HG03045 (cell line): ENCODE measurements around the gene GPR3.
"Not testable (repeated sequence)": the region's sequence is repeated elsewhere in the genome, so short reads cannot be mapped to it uniquely, and the experiment has no call there.

Experiments
- ATAC-seq: cut with Tn5 transposase; IDR thresholded peaks from one replicate; pipeline ENCODE4 v1.9.1; 2021; ENCODE audit warnings: mild to moderate bottlenecking, moderate library complexity; ENCODE audit not compliant: unreplicated experiment

The GPR3 gene

DNA sequence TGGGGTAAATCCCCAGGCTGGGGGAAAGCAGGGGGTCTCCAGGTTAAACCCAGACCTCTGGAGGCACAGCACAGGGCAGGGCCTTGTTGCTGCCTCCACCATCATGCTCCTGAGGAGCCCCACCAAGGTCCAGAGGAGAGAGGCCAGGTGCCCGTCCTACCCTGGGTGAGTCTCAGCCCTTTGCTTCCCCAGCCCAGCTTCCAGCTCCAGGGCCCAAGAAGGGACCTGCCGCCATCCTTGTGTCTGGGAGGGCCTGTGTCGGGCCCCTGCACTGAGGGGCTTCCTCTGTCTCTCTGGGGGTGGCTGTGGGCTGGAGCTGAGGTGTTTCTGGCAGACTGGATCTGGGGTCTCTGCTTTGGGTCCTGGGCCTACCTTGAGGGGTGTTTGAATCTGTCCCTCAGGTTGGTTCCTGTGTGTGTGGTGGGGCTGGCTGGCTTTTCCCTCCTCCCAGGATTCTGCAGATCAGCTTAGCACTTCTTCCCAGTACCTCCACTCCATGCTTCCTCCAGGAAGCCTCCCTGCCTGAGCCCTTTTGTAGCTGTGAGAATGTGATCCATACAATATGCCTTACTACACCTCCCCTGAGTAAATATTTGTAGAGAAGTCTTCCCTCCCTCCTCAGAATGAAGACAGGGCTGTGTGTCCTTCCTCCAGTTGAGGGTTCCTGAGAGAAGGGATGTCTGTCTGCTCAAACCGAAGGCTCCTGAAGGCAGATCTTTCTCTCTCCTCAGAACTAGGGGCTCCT lies 6.2 kb downstream of the GPR3 start:
- ATAC-seq = no peak

DNA sequence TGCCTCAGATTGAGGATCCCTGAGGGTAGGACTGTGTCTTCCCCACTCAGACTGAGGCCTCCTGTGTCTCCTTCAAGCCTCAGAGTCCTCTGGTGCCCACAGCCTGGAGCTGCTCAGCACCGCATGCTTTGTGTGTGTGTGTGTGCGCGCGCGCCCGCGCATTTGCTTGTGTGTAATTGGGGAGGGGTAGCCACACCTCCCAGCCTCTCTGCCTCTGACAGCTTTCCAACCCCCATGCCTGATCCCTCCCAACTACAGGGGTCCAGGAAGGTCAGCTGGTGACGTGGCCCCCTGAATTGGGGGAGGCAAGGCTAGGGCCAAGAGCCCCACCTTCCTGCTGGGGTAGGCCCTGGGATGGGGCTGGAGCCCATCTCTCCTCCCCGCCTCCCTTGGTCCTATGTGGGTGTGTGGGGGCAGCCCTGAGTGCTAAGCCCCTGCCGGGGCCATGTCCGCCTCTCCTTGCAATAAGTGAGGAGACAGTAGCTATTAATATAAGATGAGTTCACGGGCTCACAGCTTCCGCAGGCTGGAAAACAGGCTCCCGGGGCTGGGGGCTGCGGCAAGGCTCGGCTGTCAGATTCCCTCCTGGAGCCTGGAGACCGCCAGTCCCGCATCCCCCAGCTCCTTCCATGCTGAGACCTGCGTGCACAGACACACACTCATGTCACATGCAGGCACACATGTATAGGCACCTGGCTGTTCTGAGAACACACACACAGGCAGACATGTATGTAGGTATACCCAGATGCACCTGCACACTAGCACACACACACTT lies 7.0 kb downstream of the GPR3 start:
- ATAC-seq = no peak

- ATAC-seq = no peak
These were observed 7.9 kb downstream of the GPR3 start for GRCh38 chr1:27400082-27400962.

DNA sequence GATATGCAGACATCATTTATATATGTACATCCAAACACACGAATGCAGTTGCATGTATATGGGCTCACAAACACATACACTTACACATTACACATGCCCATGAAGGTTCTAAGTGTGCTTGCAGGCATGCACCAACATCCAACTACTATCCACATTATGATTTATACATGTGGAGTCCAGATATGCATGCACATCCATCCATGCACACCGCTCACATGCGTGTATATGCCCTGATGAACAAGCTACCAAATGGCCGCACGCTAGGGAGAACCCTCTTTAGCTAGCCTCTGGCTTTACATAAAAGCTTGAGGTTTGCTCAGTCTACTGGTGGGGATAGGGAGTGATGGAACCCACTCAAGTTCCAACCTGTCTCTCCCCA lies 8.5 kb downstream of the GPR3 start:
- no peak for ATAC-seq

- ATAC-seq = no peak
These were observed 9.9 kb downstream of the GPR3 start for GRCh38 chr1:27402349-27402754.

GRCh38 chr1:27403065-27403726 lies 10.8 kb downstream of the GPR3 start:
- ATAC-seq = no peak

GRCh38 chr1:27403931-27404330 lies 11.5 kb downstream of the GPR3 start:
- ATAC-seq = no peak

DNA sequence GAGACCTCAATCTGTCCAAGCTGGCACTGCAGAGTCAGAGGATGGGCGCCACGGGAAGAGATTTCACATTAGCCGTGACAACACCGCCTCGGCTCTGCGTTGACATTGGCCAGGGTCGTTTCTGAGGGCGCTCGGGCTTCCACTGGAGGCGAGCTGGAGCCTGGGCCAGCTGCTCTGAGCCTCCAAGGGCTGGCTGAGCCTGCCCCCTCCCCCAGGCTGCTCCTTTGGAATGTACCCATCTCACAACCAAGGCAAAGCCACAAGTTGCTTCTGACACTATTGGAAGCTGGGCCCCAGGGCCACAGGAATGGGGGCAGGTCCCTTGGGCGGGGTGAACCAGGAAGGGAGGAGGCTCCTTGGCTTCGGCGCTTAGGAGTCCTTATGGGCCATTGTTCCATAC lies 12.7 kb downstream of the GPR3 start:
- ATAC-seq = no peak

DNA sequence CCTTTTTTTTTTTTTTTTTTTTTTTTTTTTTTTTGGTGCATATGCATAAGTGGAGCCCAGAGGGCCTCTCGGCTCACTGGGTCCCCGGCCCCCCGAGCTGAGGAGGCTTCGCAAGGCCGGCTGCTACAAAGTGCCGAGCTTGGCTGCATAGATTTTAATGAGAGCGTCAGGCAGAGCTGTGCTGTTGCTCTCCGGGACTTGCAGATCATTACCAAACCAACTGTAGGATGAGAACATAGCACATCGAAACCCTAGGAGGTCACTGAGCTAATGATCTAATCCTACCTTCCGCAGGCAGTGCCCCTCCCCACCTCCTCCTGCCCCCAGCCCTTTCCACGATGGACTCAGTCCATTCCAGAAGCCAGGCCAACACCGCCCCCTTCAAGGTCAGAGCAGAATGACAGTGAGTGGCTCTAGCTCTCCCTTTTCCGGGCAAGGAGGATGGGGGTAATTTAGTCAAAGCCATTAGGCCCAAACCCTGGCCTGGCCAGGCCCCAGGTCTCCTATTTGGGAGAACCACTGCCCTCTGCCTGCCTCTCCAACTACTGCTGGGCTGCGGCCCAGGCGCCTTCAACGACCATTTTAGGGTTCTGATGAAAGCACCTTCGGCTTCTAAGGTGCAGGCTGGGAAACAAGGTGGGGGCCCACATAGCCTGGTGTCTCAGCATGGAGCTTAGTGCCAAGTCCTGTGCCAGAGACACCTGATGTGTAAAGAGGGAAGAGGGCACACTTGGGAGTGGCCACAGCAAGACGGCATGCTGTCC lies 13.4 kb downstream of the GPR3 start:
- not testable (repeated sequence) for ATAC-seq

- no peak for ATAC-seq
These were observed 13.9 kb downstream of the GPR3 start for GRCh38 chr1:27406362-27406680.

GRCh38 chr1:27406791-27407190 lies 14.4 kb downstream of the GPR3 start:
- ATAC-seq = not testable (repeated sequence)

DNA sequence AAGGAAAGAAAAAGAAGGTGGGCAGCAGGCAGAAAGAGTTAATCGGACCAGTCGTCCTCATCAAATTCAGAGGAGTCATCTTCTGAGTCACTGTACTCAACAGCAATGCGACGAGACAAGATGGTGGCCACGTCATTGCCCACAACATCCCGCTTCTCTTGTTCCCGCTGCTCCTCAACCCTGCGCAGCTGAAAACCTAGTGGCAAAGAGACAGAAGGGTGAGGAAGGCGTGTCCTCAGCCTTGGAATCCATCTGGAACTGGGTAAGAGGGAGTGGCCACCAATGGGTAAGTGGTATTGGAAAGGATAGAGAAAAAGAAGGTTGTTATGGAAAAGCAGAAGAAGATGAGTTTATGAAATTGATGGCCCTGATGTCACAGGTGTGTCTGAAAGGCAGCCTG lies 15.7 kb downstream of the GPR3 start:
- ATAC-seq = no peak

DNA sequence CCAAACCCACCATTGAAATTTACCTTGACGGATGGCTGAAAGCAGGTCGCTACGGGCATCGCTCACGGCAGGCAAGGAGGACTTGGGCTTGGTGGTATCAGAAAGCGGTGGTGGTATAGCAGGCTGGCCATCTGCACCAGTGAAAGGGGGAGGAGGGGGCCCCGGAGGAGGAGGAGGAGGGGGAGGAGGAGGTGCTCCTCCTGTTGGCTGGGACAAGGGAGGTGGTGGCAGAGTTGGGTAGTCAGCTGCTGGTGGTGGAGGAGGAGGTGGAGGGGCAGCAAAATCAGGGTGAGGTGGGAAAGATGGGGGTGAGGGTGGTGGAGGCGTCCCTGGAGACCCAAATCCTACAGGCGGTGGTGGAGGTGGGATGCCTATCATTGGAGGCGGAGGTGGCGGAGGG lies 17.2 kb downstream of the GPR3 start:
- no peak for ATAC-seq

DNA sequence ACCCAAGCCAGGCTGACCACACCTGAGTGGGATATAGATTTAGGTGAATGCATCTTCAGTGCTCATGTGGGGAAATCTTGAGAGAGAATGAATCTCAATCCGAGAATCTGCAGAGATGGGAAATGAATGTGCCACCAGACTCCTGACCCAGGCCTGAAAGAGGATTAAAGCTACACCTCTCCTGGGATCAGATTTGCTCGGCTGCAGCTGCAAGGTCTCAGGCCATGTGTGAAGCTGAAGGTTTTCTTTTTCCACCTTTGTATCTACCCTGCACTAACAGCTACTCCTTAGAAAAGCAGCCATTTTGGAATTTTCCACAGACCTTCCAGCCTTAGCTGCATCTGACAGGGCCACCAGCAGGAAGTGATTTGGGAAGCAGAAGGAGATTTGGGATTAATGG lies 18.3 kb downstream of the GPR3 start:
- no peak for ATAC-seq

- ATAC-seq = no peak
These were observed 20.1 kb downstream of the GPR3 start for GRCh38 chr1:27412502-27412901.

DNA sequence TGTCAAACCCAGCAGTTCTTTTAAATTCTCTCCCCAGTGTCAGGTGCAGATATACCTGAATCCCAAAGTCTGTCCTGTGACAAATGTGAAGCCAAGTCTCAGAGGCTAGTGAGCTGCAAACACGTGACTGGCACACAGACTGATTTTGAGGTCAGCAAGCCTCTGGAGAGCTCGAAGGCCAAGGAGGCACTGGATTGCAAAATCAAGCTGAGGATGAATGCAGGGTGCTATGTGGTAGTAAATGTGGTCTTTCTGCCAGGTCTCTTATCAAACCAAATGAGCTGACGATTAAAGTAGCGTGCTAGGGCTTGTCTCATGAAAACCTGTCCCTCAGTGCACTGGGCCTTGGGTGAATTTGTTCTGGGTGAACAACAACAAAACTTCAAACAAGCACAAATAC lies 20.6 kb downstream of the GPR3 start:
- no peak for ATAC-seq

- no peak for ATAC-seq
These were observed 21.7 kb downstream of the GPR3 start for GRCh38 chr1:27414091-27414490.

GRCh38 chr1:27416387-27417111 lies 24.1 kb downstream of the GPR3 start:
- ATAC-seq = no peak

GRCh38 chr1:27417713-27418112 lies 25.3 kb downstream of the GPR3 start:
- ATAC-seq = no peak
